Stimulated activated CD4-positive, alpha-beta T cell treated with anti-CD3 and anti-CD28 coated beads, Interleukin-4, amount 100 ng/mL, for 48 hours (primary cell): ENCODE data around the gene MAGI2.

ENCODE experiments used
- DNase-seq, 2 donors: peaks; one replicate each; pipeline ENCODE4 v3.0.0-alpha.2; 2020; ENCODE audit warnings: low read depth in 2 of 2

The MAGI2 gene

GRCh38 chr7:78179827-78180477 is 1273.5 kb downstream of the MAGI2 start:
- no peak for DNase-seq

DNA sequence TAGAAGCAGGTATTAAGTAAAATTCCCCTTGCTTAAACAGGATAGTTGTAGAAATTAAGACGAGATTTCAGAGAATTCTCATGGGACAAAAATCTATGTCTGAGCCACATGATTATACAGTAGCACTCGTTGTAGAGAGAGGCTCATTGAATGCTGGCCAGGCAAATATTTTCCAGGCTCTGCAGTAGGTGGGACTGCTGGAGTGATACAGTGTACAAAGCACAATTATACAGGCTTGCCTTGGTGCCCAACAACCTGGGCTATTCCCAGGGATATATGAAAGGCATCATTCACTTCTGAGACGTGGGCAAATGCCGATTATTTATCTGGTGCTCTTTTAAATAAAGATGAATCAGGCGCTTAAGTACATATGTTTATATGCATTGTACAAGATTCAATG is 1274.3 kb downstream of the MAGI2 start:
- DNase-seq: no peak

- no peak for DNase-seq
These were observed 1275.1 kb downstream of the MAGI2 start for GRCh38 chr7:78178319-78178718.

DNA sequence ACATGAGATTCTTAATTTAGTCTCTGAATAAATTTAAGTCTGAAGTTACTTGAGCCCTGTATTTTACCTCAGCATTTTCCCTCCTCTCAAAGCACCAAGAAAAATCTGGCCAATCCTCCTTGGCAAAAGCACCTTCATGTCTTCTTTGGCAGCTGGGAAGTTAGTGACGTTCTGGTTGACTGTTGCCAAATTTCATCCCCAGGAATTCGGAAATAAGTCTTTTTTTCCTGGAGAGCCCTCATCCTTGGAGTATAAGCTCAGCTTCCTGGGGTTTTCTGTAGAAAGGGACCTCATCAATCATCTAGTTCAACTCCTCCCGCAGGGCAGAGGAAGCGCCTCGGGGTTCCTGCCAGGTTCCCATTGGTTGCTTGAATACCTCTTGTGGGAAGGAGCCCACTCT is 1277.3 kb downstream of the MAGI2 start:
- DNase-seq: no peak

DNA sequence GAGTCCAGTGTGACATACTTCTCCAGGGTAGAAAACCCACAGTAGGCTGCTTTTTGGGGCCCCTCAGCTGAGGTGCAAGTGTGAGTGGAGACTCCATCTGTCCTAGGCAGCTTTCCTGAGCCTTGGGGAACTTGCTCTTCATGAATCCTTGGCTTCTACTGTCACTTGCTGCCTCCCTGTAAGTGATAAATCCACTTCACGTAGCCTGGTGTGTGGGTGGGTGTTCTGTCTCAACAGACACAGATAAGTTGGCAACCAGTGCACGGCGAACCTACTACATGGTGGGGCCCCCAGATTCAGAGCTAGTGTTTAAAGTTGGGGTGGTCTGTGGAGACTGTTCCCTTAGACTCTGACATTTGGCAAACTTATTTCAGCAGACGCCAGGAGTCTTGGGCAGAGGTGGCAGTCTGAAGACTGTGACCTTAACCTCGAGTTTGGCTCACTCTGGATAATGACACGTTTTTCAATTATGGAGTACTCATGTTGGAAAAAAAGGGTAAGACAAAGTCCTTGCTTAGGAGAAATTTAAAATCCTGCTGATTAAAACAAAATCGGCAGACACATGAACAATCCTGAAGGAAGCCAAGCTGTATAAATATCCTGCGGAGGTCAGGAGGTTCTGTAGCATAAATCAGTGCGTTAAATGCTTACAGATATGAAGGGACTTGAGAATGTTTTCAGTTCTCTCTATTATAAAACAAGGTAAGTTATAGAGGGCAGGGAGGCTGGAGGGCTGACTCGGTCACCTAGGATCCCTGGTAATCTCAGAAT is 1278.0 kb downstream of the MAGI2 start:
- no peak for DNase-seq

- no peak for DNase-seq
These were observed 1279.8 kb downstream of the MAGI2 start for GRCh38 chr7:78173666-78174065.

GRCh38 chr7:78172933-78173591 is 1280.4 kb downstream of the MAGI2 start:
- DNase-seq: no peak

DNA sequence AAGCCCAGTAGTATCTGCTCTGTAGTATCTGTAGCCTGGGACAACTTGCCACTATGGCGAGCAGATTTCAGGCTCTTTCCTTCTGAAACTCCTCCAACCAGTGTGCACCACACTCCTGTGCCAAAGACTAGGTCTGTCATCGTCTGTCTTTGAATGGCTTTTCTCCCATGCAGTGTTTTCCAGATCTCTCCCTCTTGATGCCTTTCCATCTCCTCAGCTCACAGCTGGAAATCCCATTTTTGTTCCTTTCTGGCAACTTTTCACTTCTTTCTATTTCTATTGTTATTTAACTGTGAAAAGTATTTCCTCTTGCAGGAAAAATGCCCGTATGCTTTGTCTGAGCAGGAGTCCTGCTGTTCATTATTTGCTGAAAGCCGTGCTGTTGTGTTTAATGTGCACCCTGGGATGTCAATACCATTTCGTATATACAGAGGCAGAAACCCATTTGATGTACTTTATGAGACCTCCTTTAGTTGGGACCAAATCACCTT is 1281.2 kb downstream of the MAGI2 start:
- DNase-seq: no peak

DNA sequence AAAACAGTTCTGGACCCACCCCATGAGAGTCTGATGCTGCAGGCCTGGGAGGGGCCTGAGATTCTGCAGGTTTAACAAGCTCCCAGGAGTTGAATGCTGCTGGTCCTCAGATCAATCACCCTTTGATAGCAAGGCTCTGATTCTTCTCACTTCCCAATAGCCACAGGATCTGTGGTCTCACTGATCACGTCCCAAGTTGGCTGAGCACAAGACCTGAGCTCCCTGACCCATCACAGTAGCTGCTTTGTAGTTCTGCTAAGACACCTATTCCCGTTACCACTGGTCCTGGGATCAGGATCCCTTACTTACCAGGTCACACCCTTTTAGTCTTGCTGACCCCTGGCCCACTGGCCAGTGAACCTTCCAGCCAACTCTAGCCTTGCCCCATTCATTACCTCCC is 1282.1 kb downstream of the MAGI2 start:
- no peak for DNase-seq

GRCh38 chr7:78170815-78171214 is 1282.7 kb downstream of the MAGI2 start:
- no peak for DNase-seq

DNA sequence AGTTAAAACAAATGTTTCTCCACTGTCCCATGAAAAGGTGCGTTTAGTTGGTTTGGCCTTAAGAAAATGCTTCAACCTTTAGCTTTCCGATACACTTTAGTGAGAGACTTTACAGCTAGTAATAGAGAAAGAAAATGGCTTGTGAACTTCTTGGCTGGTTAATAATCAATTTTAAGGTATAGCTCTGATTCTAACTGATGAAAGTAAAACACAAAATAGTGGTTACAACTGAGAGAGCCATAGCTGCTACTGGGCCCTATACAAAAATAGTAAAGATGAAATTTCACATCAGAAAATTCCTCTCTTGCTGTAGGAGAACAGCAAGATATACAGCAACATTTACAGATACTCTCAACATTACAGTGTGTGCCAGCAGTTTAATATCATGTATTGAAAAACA is 1283.5 kb downstream of the MAGI2 start:
- DNase-seq: no peak

- no peak for DNase-seq
These were observed 1284.6 kb downstream of the MAGI2 start for GRCh38 chr7:78168865-78169264.

- no peak for DNase-seq
These were observed 1285.6 kb downstream of the MAGI2 start for GRCh38 chr7:78167860-78168259.

DNA sequence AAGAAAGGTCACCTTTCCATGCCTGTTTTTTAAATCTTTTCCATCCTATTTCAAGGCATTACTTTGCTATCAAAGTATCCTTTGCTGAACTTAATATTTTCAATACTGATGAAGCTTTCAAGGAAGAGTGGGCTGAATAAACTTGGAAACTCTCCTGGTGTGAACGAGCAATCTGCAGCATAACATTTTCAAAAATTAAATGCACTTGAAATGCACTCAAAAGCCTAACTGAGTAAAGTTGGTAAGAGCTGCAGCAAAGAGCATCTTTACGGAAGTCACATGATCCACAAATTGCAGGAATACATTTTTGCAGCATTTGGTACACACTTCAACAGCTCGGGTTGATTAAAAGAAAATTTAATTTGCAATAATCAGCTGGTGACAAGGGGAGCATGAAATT is 1287.6 kb downstream of the MAGI2 start:
- DNase-seq: no peak

- DNase-seq: no peak
These were observed 1288.0 kb downstream of the MAGI2 start for GRCh38 chr7:78165454-78165853.

DNA sequence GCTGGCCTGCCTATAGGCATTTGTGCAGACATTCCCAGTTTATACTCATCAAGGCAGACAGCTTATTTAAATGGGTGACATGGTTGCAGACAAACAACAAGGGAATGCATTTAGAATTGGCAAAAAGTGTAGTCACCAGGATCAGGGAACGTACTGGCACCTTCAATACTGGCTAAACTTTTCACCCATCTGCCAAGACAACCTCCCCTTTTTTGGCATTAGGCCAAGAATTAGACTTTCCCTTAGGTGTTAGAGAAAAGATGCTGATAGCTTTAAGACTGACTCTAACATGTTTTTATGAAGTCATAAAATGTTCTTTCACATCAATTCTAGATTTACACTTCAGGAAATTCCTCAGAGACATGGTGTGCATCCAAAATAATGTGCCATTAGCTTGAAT is 1289.0 kb downstream of the MAGI2 start:
- no peak for DNase-seq

DNA sequence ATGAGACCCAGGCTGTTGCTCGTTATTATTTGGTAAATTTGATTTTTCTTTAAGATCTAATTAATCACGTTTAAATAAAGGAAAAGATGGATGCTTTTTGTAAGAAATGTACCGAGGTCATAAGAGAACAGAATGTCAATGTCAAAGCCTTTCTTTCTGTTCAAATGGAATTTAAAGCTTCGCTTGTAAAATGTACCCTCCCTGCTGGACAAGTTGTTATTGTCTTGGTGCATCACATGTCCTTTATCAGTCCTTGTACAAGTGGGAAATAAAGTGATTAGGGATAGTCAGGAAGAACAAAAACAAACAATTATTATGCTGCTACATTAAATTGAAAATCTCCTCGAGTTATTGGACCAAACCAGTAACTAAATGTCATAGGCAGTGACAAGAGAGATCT is 1291.7 kb downstream of the MAGI2 start:
- no peak for DNase-seq

DNA sequence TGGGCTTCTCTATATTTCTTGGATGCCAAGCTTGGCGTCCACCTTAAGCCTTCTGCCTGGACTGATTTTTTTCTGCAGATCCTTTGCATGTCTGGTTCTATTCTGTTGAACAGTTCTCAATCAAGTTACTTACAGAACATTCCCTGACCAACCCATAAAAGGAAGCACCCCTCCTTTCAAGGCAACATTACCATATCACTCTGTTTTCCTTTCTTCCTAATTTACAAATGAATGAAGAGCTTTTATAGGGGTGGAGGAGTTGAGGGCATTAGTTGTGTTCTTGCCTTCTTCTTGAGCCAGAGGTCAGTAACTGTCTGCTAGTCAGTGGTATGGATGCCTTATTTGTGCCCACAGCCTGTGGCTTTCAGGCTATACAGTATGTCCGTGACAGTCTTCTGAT is 1293.9 kb downstream of the MAGI2 start:
- DNase-seq: no peak

DNA sequence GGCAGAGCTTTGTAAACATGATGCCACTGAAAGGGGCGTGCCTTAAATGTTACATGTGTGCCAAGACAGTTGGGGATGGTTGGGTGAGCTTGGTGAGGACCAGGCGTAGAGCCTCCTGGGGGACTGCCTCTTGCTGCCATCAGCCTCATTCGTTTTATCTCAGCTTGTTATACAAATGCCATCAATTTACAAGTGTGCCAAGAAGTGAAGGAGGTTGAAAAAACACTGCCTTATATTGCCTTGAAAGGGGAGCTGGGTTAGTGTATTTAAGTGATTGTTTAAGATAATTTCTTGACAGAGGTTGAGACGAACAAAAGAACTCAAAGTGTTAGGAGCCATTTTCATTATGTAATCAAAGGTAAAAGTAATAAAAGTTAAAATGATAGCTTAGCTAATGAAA is 1300.2 kb downstream of the MAGI2 start:
- DNase-seq: no peak

GRCh38 chr7:78151229-78151628 is 1302.2 kb downstream of the MAGI2 start:
- DNase-seq: no peak

- no peak for DNase-seq
These were observed 1303.7 kb downstream of the MAGI2 start for GRCh38 chr7:78149787-78150186.

- no peak for DNase-seq
These were observed 1305.1 kb downstream of the MAGI2 start for GRCh38 chr7:78148166-78148894.
